ENCODE results near the gene ZNF674.
"Not testable (repeated sequence)": the region's sequence is repeated elsewhere in the genome, so short reads cannot be mapped to it uniquely, and the experiment has no call there.

Gene ZNF674

DNA sequence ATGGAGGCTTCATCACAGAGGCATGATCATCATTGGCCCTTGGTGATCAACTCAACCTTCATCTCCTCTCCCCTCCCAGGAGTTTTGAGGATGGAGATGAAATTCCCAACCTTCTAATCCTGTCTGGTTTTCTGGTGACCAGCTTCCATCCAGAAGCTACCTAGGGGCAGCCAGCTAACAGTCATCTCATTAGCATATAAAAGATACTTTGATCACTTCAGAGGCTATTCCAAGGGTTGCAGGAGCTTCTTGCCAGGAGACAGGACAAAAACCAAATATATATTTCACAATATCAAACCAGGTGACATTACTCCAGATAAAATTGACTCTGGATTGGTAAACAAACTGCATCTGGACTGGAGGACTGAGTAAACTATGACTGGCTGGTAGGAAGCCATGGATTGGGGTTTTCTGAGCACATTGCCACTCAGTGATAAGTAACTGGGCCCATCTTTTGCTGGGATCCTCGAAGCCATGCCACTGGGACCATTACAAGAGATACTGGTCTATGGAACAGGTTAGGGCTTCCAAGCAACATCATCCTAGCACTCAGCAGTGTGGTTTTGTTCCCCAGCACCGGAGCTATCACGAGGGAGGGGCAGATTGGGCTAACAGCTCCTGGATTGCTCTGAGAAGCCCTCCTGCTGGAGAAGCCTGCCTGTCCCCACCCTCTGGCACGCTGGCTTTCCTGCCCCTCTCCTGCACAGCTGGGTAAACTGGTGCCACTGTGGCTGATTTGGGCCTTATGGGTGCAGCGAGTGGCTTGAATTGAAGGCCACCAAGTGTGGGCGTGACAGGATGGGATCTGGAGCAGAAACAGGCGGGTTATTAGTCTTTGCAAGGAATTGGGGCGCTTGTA is 84.2 kb downstream of the ZNF674 start:
- DNase-seq, result not testable (repeated sequence)

DNA sequence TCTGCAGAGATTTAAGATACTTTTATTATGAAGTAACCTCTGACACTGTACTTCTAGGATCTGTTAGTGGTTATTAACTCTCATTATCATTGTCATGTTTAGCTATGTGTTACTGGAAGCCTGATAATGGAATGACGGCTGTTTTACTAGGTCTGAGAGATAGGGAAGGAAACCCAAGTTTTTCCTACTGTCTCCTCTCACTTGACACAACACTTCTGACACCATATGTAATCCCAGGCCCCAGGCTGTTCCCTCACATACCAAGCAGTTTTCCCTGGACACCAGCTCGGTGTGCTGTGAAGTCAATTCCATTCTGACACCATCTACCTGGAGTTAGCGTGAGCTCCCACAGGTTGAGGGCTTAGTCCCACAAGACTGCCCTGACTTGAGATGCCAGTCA is 85.6 kb downstream of the ZNF674 start:
- no peak for DNase-seq

DNA sequence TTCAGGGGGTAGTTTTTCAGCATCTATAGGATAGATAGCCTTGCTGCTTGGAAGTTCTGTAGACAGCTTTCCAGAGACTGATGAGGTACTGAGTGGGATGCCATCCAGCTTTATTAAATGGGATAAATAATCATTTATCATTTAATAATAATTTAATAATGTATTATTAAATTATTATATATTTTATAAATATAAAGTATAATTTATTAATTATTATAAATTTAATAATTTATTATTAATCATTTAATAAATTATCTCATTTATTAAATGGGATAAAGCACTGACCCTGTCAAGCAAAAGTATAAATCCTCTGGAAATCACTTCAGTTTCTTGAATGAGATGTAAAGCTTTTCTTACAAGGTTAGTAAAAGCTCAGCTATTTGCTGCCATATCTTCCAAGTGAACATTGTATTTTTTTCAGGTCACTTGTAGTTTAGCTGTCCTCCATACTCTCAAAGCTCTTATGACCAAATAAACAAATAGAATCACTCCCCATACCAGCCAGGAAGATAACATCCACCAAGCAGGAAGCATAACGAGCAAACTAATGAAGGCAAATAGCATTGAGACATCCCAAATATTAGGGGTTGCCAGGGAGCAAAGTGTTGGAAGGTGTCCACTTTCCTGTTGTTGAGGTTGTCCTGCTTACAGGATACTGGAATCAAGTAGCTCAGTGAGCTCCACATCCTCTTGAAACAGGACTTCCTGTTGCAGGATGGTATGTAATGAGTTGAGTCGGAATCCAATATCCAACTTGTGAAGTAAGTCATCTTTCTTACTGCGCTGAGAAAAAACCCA is 88.9 kb downstream of the ZNF674 start:
- no peak for DNase-seq
